HT-29 (cell line): Measurements from ENCODE around the gene NPAS3. TPM values are rescaled to one million over a fixed set of nuclear protein-coding genes. Genes with fewer than 3 reads are reported as not detected.

Experiments used
- DNase-seq: peaks from one replicate; pipeline ENCODE4 v3.0.0-alpha.2; 2015; ENCODE audit warnings: low spot score
- total RNA-seq: library from RNA; depleted of rRNA; stranded (reverse); fragments of >200 nt; shearing (Covaris generic); gene quantifications from 2 replicates; pipeline ENCODE4 v1.2.3, GENCODE V29; 2014

The NPAS3 gene
- total RNA-seq, 1 experiment from 2014 or later, result not detected

- no peak for DNase-seq
Observed at GRCh38 chr14:33611405-33612196, 672.9 kb downstream of the NPAS3 start.

GRCh38 chr14:33612197-33612505 is 673.5 kb downstream of the NPAS3 start:
- DNase-seq, result no peak

- no peak for DNase-seq
Observed at GRCh38 chr14:33617154-33617553, 678.5 kb downstream of the NPAS3 start.

GRCh38 chr14:33618361-33619105 is 679.9 kb downstream of the NPAS3 start:
- DNase-seq, result no peak

- DNase-seq, result no peak
Observed at GRCh38 chr14:33622496-33622895, 683.8 kb downstream of the NPAS3 start.

GRCh38 chr14:33629792-33630191 is 691.1 kb downstream of the NPAS3 start:
- DNase-seq, result no peak

- no peak for DNase-seq
Observed at GRCh38 chr14:33631021-33631420, 692.3 kb downstream of the NPAS3 start.

- DNase-seq, result no peak
Observed at GRCh38 chr14:33631441-33631840, 692.8 kb downstream of the NPAS3 start.

GRCh38 chr14:33634631-33635030 is 696.0 kb downstream of the NPAS3 start:
- no peak for DNase-seq

GRCh38 chr14:33636716-33637115 is 698.0 kb downstream of the NPAS3 start:
- no peak for DNase-seq

GRCh38 chr14:33642080-33642479 is 703.4 kb downstream of the NPAS3 start:
- DNase-seq, result no peak

- DNase-seq, result no peak
Observed at GRCh38 chr14:33642691-33643244, 704.1 kb downstream of the NPAS3 start.

- no peak for DNase-seq
Observed at GRCh38 chr14:33643426-33644181, 704.9 kb downstream of the NPAS3 start.

GRCh38 chr14:33646692-33647260 is 708.1 kb downstream of the NPAS3 start:
- DNase-seq, result no peak

- DNase-seq, result no peak
Observed at GRCh38 chr14:33647385-33647786, 708.7 kb downstream of the NPAS3 start.

- DNase-seq, result no peak
Observed at GRCh38 chr14:33650430-33650829, 711.8 kb downstream of the NPAS3 start.

- DNase-seq, result no peak
Observed at GRCh38 chr14:33652566-33653307, 714.1 kb downstream of the NPAS3 start.

GRCh38 chr14:33653308-33653695 is 714.6 kb downstream of the NPAS3 start:
- no peak for DNase-seq

- no peak for DNase-seq
Observed at GRCh38 chr14:33655421-33655820, 716.7 kb downstream of the NPAS3 start.

- no peak for DNase-seq
Observed at GRCh38 chr14:33657476-33657875, 718.8 kb downstream of the NPAS3 start.

- DNase-seq, result no peak
Observed at GRCh38 chr14:33660248-33660647, 721.6 kb downstream of the NPAS3 start.
